ENCODE data around the gene CARD11.

Gene CARD11

GRCh38 chr7:2975821-2976371 lies 67.8 kb downstream of the CARD11 start:
- no peaks in the 10 kb centered on the region for H3K36me3 ChIP-seq
- no peaks in the 10 kb centered on the region for H3K27me3 ChIP-seq (ENCODE audit: insufficient read depth, low read depth, severe bottlenecking)
- no peak for TF ChIP-seq CTCF (IDR thresholded peaks at IDR 0.05; ENCODE audit: low read depth, low read length)
- no peak overlapping the region for H3K4me3 ChIP-seq (ENCODE audit: low read depth, low read length)
- H3K9me3 ChIP-seq (ENCODE audit: severe bottlenecking): no peaks in the 10 kb centered on the region
- H3K27ac ChIP-seq: no peak overlapping the region
- no peak for DNase-seq

GRCh38 chr7:2974093-2974819 lies 69.4 kb downstream of the CARD11 start:
- TF ChIP-seq CTCF (IDR thresholded peaks at IDR 0.05; ENCODE audit: low read depth, low read length): no peak
- no peak for DNase-seq
- Histone ChIP-seq H3K36me3 (no peaks in the 10 kb centered on the region), H3K27ac (no peak overlapping the region), H3K9me3 (ENCODE audit: severe bottlenecking) (no peaks in the 10 kb centered on the region), H3K27me3 (ENCODE audit: insufficient read depth, low read depth, severe bottlenecking) (no peaks in the 10 kb centered on the region), H3K4me3 (ENCODE audit: low read depth, low read length) (no peak overlapping the region)

- no peak for DNase-seq
- no peak overlapping the region for H3K4me3 ChIP-seq (ENCODE audit: low read depth, low read length)
- no peaks in the 10 kb centered on the region for H3K27me3 ChIP-seq (ENCODE audit: insufficient read depth, low read depth, severe bottlenecking)
- H3K9me3 ChIP-seq (ENCODE audit: severe bottlenecking): no peaks in the 10 kb centered on the region
- no peaks in the 10 kb centered on the region for H3K36me3 ChIP-seq
- H3K27ac ChIP-seq: no peak overlapping the region
- no peak for TF ChIP-seq CTCF (IDR thresholded peaks at IDR 0.05; ENCODE audit: low read depth, low read length)
Observed at GRCh38 chr7:2972835-2973161, 70.9 kb downstream of the CARD11 start.

GRCh38 chr7:2971914-2972834 lies 71.5 kb downstream of the CARD11 start:
- Histone ChIP-seq H3K27ac (no peak overlapping the region), H3K27me3 (ENCODE audit: insufficient read depth, low read depth, severe bottlenecking) (no peaks in the 10 kb centered on the region), H3K36me3 (no peaks in the 10 kb centered on the region), H3K4me3 (ENCODE audit: low read depth, low read length) (no peak overlapping the region), H3K9me3 (ENCODE audit: severe bottlenecking) (no peaks in the 10 kb centered on the region)
- TF ChIP-seq CTCF (IDR thresholded peaks at IDR 0.05; ENCODE audit: low read depth, low read length): no peak
- DNase-seq: no peak

- Histone ChIP-seq H3K4me3 (ENCODE audit: low read depth, low read length) (no peak overlapping the region), H3K27me3 (ENCODE audit: insufficient read depth, low read depth, severe bottlenecking) (no peaks in the 10 kb centered on the region), H3K9me3 (ENCODE audit: severe bottlenecking) (peaks cover 2% of the 10 kb centered on the region), H3K36me3 (no peaks in the 10 kb centered on the region), H3K27ac (no peak overlapping the region)
- no peak for TF ChIP-seq CTCF (IDR thresholded peaks at IDR 0.05; ENCODE audit: low read depth, low read length)
- no peak for DNase-seq
Observed at GRCh38 chr7:2970861-2971260, 72.8 kb downstream of the CARD11 start.

Measured in WERI-Rb-1 (cell line).